ENCODE results near the gene BBS9. TPM values are rescaled to one million over a fixed set of nuclear protein-coding genes. Genes with fewer than 3 reads are reported as not detected.

The BBS9 gene
- total RNA-seq, 1 experiment from 2014 or later, result 5.1 TPM

DNA sequence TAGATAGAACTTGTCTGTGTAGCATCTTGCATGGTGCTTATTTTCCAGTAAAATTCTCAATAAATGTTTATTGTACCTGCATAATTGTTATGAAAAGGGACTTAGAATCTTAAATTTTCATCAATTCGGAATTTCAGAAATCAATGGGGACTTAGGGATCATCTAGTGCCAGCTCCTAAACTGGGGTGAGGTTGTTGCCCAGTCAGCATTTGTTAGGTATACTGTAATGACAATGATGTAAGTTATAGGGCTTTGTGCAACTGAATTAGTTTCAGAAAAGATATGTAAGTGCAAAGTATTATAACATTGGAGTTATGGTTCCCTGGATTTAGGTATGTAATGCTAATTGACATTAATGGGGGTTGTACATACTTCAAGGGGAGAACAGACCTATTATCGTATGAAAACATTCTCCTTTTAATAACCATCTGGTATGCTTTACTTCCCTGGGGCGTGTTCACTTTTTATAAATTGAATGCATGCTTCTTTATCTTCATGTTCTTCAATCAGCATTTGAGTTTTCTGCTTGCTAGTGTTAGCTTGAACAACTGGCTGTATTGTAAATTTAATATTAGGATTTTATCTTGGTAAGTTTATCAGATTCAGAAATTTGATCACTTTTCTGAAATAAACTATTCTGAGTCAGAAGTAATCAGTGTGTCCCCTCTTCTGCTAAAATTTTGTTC lies 270.3 kb downstream of the BBS9 start:
- no peaks in the 10 kb centered on the region for H3K9me3 Mint-ChIP-seq (ENCODE audit: unreplicated experiment)
- H3K27me3 Mint-ChIP-seq (ENCODE audit: insufficient read depth, unreplicated experiment), result no peaks in the 10 kb centered on the region
- ChIA-PET POLR2A (no interaction called here), CTCF (no interaction called here)
- H3K27ac Mint-ChIP-seq (ENCODE audit: low read depth, unreplicated experiment), result no peak overlapping the region
- H3K36me3 Mint-ChIP-seq (ENCODE audit: insufficient read depth, unreplicated experiment), result peaks cover 5% of the 10 kb centered on the region
- H3K4me1 Mint-ChIP-seq (ENCODE audit: insufficient read depth, unreplicated experiment), result no peaks in the 10 kb centered on the region
- TF ChIP-seq, protein P1, sequence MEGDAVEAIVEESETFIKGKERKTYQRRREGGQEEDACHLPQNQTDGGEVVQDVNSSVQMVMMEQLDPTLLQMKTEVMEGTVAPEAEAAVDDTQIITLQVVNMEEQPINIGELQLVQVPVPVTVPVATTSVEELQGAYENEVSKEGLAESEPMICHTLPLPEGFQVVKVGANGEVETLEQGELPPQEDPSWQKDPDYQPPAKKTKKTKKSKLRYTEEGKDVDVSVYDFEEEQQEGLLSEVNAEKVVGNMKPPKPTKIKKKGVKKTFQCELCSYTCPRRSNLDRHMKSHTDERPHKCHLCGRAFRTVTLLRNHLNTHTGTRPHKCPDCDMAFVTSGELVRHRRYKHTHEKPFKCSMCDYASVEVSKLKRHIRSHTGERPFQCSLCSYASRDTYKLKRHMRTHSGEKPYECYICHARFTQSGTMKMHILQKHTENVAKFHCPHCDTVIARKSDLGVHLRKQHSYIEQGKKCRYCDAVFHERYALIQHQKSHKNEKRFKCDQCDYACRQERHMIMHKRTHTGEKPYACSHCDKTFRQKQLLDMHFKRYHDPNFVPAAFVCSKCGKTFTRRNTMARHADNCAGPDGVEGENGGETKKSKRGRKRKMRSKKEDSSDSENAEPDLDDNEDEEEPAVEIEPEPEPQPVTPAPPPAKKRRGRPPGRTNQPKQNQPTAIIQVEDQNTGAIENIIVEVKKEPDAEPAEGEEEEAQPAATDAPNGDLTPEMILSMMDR (IDR thresholded peaks at IDR 0.05; ENCODE audit: unreplicated experiment), result no peak
- no TSS peak for BruUV-seq (replicated peaks)
- no peak overlapping the region for H3K4me3 Mint-ChIP-seq (ENCODE audit: unreplicated experiment)
- DNase-seq (ENCODE audit: unreplicated experiment), result no peak
- intact Hi-C loops (cut with micrococcal nuclease), result no loop called here

DNA sequence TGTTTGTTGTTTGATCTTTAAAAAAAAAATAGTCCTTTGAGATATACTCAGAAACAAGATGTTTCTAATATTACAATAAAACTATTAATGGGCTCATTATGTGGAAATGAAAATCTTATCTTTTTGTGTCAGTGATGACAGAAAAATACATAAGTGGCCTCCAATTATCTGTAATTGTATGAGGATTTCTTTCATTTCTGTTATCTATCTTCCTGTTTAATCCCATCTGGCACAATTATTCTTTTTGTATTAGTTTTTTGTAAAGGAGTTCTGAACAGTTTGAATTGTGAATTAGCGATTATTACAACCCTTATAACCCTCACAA lies 270.8 kb downstream of the BBS9 start:
- intact Hi-C loops (cut with micrococcal nuclease), result no loop called here
- ChIA-PET POLR2A (no interaction called here), CTCF (no interaction called here)
- Mint-ChIP-seq H3K4me3 (ENCODE audit: unreplicated experiment) (no peak overlapping the region), H3K9me3 (ENCODE audit: unreplicated experiment) (no peaks in the 10 kb centered on the region), H3K36me3 (ENCODE audit: insufficient read depth, unreplicated experiment) (peaks cover 5% of the 10 kb centered on the region), H3K4me1 (ENCODE audit: insufficient read depth, unreplicated experiment) (no peaks in the 10 kb centered on the region), H3K27ac (ENCODE audit: low read depth, unreplicated experiment) (no peak overlapping the region), H3K27me3 (ENCODE audit: insufficient read depth, unreplicated experiment) (no peaks in the 10 kb centered on the region)
- DNase-seq (ENCODE audit: unreplicated experiment), result no peak
- TF ChIP-seq, protein P1 (IDR thresholded peaks at IDR 0.05; ENCODE audit: unreplicated experiment), result no peak
- BruUV-seq (replicated peaks), result no TSS peak

DNA sequence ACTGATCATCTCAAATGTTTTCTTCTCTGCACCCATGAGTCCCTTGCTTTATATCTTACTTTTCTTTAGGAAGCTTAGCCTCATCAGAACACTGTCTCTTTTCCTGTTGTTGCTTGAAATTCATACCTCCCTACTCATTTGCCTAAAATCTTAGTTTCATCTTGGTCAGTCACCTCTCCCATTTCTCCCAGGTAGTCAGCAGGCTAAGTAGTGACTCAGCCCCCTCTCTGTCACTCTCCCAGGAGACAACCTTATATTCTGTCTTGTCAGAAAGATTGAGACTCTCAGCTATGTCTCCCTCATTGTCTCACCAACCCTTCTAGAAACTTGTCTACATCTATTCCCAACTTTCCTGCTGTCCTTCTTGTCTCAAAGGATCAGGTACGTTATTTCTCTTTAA lies 280.9 kb downstream of the BBS9 start:
- no peak for DNase-seq (ENCODE audit: unreplicated experiment)
- BruUV-seq (replicated peaks), result no TSS peak
- Mint-ChIP-seq H3K27ac (ENCODE audit: low read depth, unreplicated experiment) (no peak overlapping the region), H3K36me3 (ENCODE audit: insufficient read depth, unreplicated experiment) (no peaks in the 10 kb centered on the region), H3K4me3 (ENCODE audit: unreplicated experiment) (no peak overlapping the region), H3K4me1 (ENCODE audit: insufficient read depth, unreplicated experiment) (no peaks in the 10 kb centered on the region), H3K9me3 (ENCODE audit: unreplicated experiment) (peaks cover 22% of the 10 kb centered on the region), H3K27me3 (ENCODE audit: insufficient read depth, unreplicated experiment) (no peaks in the 10 kb centered on the region)
- intact Hi-C loops (cut with micrococcal nuclease), result no loop called here
- ChIA-PET POLR2A (no interaction called here), CTCF (interaction anchor here (1.0 to 1.7 kb wide), 2 partner anchors 13 to 523 kb away, joined by 3 to 7 read pairs; no protein-coding TSS in a partner anchor)
- TF ChIP-seq, protein P1 (IDR thresholded peaks at IDR 0.05; ENCODE audit: unreplicated experiment), result no peak

DNA sequence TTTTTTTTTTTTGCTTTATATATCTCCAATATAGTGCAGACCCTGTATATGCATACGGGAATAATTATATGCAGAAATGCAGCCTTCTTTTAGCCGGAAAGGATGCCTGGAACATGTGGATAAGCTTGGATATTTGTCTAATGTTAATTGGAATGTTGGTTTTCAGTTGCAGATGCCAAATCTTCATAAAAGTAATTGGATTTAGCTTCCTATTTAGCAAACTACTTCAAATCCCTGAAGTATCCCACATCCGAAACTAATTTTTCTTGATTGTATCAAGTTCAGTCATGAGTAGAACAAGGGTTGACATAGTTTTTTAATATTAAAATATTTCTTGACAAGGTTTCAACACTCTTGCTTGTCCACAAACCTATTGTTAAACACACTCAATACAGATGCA lies 281.7 kb downstream of the BBS9 start:
- no peaks in the 10 kb centered on the region for H3K27me3 Mint-ChIP-seq (ENCODE audit: insufficient read depth, unreplicated experiment)
- no peaks in the 10 kb centered on the region for H3K4me1 Mint-ChIP-seq (ENCODE audit: insufficient read depth, unreplicated experiment)
- CTCF ChIA-PET, result interaction anchor here (0.6 to 1.7 kb wide), 4 partner anchors 13 to 522 kb away, joined by 3 to 7 read pairs (median 3); no protein-coding TSS in a partner anchor
- TF ChIP-seq, protein P1 (IDR thresholded peaks at IDR 0.05; ENCODE audit: unreplicated experiment), result no peak
- no TSS peak for BruUV-seq (replicated peaks)
- no peak for DNase-seq (ENCODE audit: unreplicated experiment)
- intact Hi-C loops (cut with micrococcal nuclease), result no loop called here
- H3K4me3 Mint-ChIP-seq (ENCODE audit: unreplicated experiment), result no peak overlapping the region
- no peaks in the 10 kb centered on the region for H3K36me3 Mint-ChIP-seq (ENCODE audit: insufficient read depth, unreplicated experiment)
- H3K9me3 Mint-ChIP-seq (ENCODE audit: unreplicated experiment), result peaks cover 22% of the 10 kb centered on the region
- no peak overlapping the region for H3K27ac Mint-ChIP-seq (ENCODE audit: low read depth, unreplicated experiment)
- POLR2A ChIA-PET, result no interaction called here

Data from MCF 10A (cell line).